IMR-90 (cell line): Measurements from ENCODE around the gene NDUFA6. TPM values are rescaled to one million over a fixed set of nuclear protein-coding genes. Genes with fewer than 3 reads are reported as not detected.

Experiments used
- ATAC-seq: fragments of 200-7000 bp; cut with Tn5 transposase; 2 replicates; pipeline ENCODE4 v1.9.1; 2020; ENCODE audit warnings: low read depth, mild to moderate bottlenecking, moderate library complexity
- BruUV-seq: library from RNA; stranded (reverse); fragments of 400-500 nt; replicated peaks from 2 replicates; lab custom pipeline; 2021; lab: Mats Ljungman, UMichigan
- CTCF ChIA-PET: fragments of 300-600 bp; formaldehyde crosslinking; extraction: SDS; loops from one replicate; lab custom pipeline; 2021; ENCODE audit warnings: antibody characterized with exemption; lab: Yijun Ruan, JAX
- POLR2A ChIA-PET: fragments of 300-600 bp; sonication (Branson Sonifier 250); formaldehyde crosslinking; loops from one replicate; lab custom pipeline; 2022; ENCODE audit warnings: antibody characterized with exemption; ENCODE audit not compliant: unreplicated experiment; lab: Charles Lee
- DNase-seq: peaks from one replicate; pipeline ENCODE4 v3.0.0; 2013
- H2AFZ ChIP-seq: replicated peaks from 2 replicates; pipeline ENCODE3; 2013; ENCODE audit warnings: low read length, mild to moderate bottlenecking; ENCODE audit not compliant: poor library complexity
- H2AK5ac ChIP-seq: 2 replicates; pipeline ENCODE4 v1.6.1; 2013; ENCODE audit warnings: low read depth, low read length, inconsistent platforms
- H2AK9ac ChIP-seq: replicated peaks from 2 replicates; pipeline ENCODE3; 2013; ENCODE audit warnings: mild to moderate bottlenecking, low read depth, low read length, moderate library complexity; ENCODE audit not compliant: poor library complexity
- H2BK120ac ChIP-seq: 2 replicates; pipeline ENCODE4 v1.6.1; 2013; ENCODE audit warnings: low read depth, low read length, inconsistent platforms
- H2BK15ac ChIP-seq: 3 replicates; pipeline ENCODE4 v1.6.1; 2013; ENCODE audit warnings: low read depth, low read length, inconsistent platforms
- H2BK20ac ChIP-seq: 2 replicates; pipeline ENCODE4 v1.6.1; 2013; ENCODE audit warnings: low read depth, mild to moderate bottlenecking, inconsistent platforms, low read length, moderate library complexity
- H2BK5ac ChIP-seq: 2 replicates; pipeline ENCODE4 v1.6.1; 2013; ENCODE audit warnings: mild to moderate bottlenecking, low read depth, low read length, inconsistent platforms; ENCODE audit not compliant: poor library complexity, severe bottlenecking
- H3K14ac ChIP-seq: replicated peaks from 2 replicates; pipeline ENCODE4 v1.6.1; 2013; ENCODE audit warnings: low read depth, low read length, inconsistent platforms
- H3K18ac ChIP-seq: 2 replicates; pipeline ENCODE4 v1.6.1; 2013; ENCODE audit warnings: low read depth, low read length, control low read depth
- H3K23ac ChIP-seq: 2 replicates; pipeline ENCODE4 v1.6.1; 2013; ENCODE audit warnings: low read depth, low read length, inconsistent platforms
- H3K27ac ChIP-seq: 2 replicates; pipeline ENCODE4 v1.5.1; 2013; ENCODE audit warnings: mild to moderate bottlenecking, control low read depth, low read length; ENCODE audit not compliant: insufficient read depth
- H3K27me3 ChIP-seq: 2 replicates; pipeline ENCODE4 v1.6.1; 2013; ENCODE audit warnings: low read length; ENCODE audit not compliant: control insufficient read depth, insufficient read depth
- H3K36me3 ChIP-seq: 2 replicates; pipeline ENCODE4 v1.6.1; 2013; ENCODE audit warnings: low read length, mixed read lengths; ENCODE audit not compliant: control insufficient read depth, insufficient read depth
- H3K4ac ChIP-seq: 2 replicates; pipeline ENCODE4 v1.6.1; 2013; ENCODE audit warnings: low read depth, low read length, inconsistent platforms
- H3K4me1 ChIP-seq: 2 replicates; pipeline ENCODE4 v1.6.1; 2013; ENCODE audit warnings: low read length, mixed read lengths; ENCODE audit not compliant: control insufficient read depth, insufficient read depth
- H3K4me2 ChIP-seq: 2 replicates; pipeline ENCODE4 v1.6.1; 2013; ENCODE audit warnings: low read depth, mild to moderate bottlenecking, control low read depth, low read length, moderate library complexity
- H3K4me3 ChIP-seq: 2 replicates; pipeline ENCODE4 v1.5.1; 2013; ENCODE audit warnings: low read depth, mild to moderate bottlenecking, control low read depth, low read length, moderate library complexity; ENCODE audit not compliant: insufficient read depth
- H3K56ac ChIP-seq: 2 replicates; pipeline ENCODE4 v1.6.1; 2013; ENCODE audit warnings: low read length, inconsistent platforms; ENCODE audit not compliant: insufficient read depth; ENCODE audit errors: extremely low read depth
- H3K79me1 ChIP-seq, 2 experiments: 2 replicates each; pipeline ENCODE4 v1.6.1; 2013; ENCODE audit warnings: low read length in 2 of 2, inconsistent platforms in 1 of 2, low read depth in 1 of 2
- H3K9ac ChIP-seq: 2 replicates; pipeline ENCODE4 v1.6.1; 2013; ENCODE audit warnings: low read depth, low read length, control low read depth
- H3K9me1 ChIP-seq: 2 replicates; pipeline ENCODE4 v1.6.1; 2013; ENCODE audit warnings: low read length, inconsistent platforms; ENCODE audit not compliant: insufficient read depth
- H3K9me3 ChIP-seq: 2 replicates; pipeline ENCODE4 v1.6.1; 2013; ENCODE audit warnings: low read length; ENCODE audit not compliant: control insufficient read depth, insufficient read depth
- H4K20me1 ChIP-seq: 2 replicates; pipeline ENCODE4 v1.6.1; 2013; ENCODE audit warnings: low read length, inconsistent platforms; ENCODE audit not compliant: insufficient read depth
- H4K5ac ChIP-seq: 2 replicates; pipeline ENCODE4 v1.6.1; 2013; ENCODE audit warnings: mild to moderate bottlenecking, low read depth, low read length, control low read depth
- H4K8ac ChIP-seq, 2 experiments: 2 replicates each; pipeline ENCODE4 v1.6.1; 2013; ENCODE audit warnings: low read depth in 2 of 2, low read length in 2 of 2, control low read depth in 1 of 2, inconsistent platforms in 1 of 2
- H4K91ac ChIP-seq: 2 replicates; pipeline ENCODE4 v1.6.1; 2013; ENCODE audit warnings: low read depth, low read length, inconsistent platforms; ENCODE audit not compliant: insufficient read depth
- BHLHE40 ChIP-seq: fragments of 150-350 bp; IDR thresholded peaks from 2 replicates; pipeline ENCODE4 v1.6.1; 2016; ENCODE audit warnings: mild to moderate bottlenecking, low read depth, low read length
- CEBPB ChIP-seq: IDR thresholded peaks from 2 replicates; pipeline ENCODE4 v1.6.1; 2012; ENCODE audit warnings: low read depth, low read length, improper control_type of control experiment
- CHD1 ChIP-seq: IDR thresholded peaks from 2 replicates; pipeline ENCODE4 v1.6.1; 2012; ENCODE audit warnings: low read depth, low read length, improper control_type of control experiment
- FOS ChIP-seq: fragments of 150-350 bp; IDR thresholded peaks from 2 replicates; pipeline ENCODE4 v1.6.1; 2016; ENCODE audit warnings: low read depth, low read length
- MAFK ChIP-seq: IDR thresholded peaks from 2 replicates; pipeline ENCODE4 v1.6.1; 2012; ENCODE audit warnings: low read depth, low read length, improper control_type of control experiment
- MAZ ChIP-seq: IDR thresholded peaks from 2 replicates; pipeline ENCODE4 v1.6.1; 2012; ENCODE audit warnings: low read depth, mild to moderate bottlenecking, low read length, improper control_type of control experiment, moderate library complexity, borderline replicate concordance
- MXI1 ChIP-seq: IDR thresholded peaks from 2 replicates; pipeline ENCODE4 v1.6.1; 2012; ENCODE audit warnings: low read depth, mild to moderate bottlenecking, low read length, moderate library complexity, borderline replicate concordance
- NFE2L2 ChIP-seq: fragments of 150-350 bp; IDR thresholded peaks from 2 replicates; pipeline ENCODE4 v1.6.1; 2016; ENCODE audit warnings: low read depth, mild to moderate bottlenecking, low read length
- POLR2A ChIP-seq: IDR thresholded peaks from 2 replicates; pipeline ENCODE4 v1.6.1; 2012; ENCODE audit warnings: mild to moderate bottlenecking, low read depth, low read length
- RAD21 ChIP-seq: IDR thresholded peaks from 2 replicates; pipeline ENCODE4 v1.6.1; 2012; ENCODE audit warnings: low read length, improper control_type of control experiment
- RCOR1 ChIP-seq: IDR thresholded peaks from 2 replicates; pipeline ENCODE4 v1.6.1; 2012; ENCODE audit warnings: mild to moderate bottlenecking, low read length, improper control_type of control experiment; ENCODE audit not compliant: insufficient replicate concordance
- RFX5 ChIP-seq: IDR thresholded peaks from 2 replicates; pipeline ENCODE4 v1.8.0; 2012; ENCODE audit warnings: low read depth, mild to moderate bottlenecking, low read length, moderate library complexity
- SMC3 ChIP-seq: fragments of 150-350 bp; IDR thresholded peaks from 2 replicates; pipeline ENCODE4 v1.6.1; 2016; ENCODE audit warnings: low read depth, mild to moderate bottlenecking, antibody characterized with exemption, low read length, moderate library complexity
- WGBS, 2 experiments: methylation state at CpG; one replicate each; pipeline versions ENCODE4 v1.1.5 to v1.1.7; 2013; ENCODE audit warnings: missing lambda C conversion rate in 2 of 2; ENCODE audit not compliant: insufficient read length in 1 of 2; ENCODE audit errors: extremely low coverage in 2 of 2; 5-methylcytosine and 5-hydroxymethylcytosine counted together
- dilution Hi-C: fragments of 300-500 bp; cut with HindIII; formaldehyde crosslinking; loops from one replicate; pipeline ENCODE4 v1.14.3; 2018; ENCODE audit warnings: low sequenced_read_pairs; ENCODE audit not compliant: unreplicated experiment
- in situ Hi-C: fragments of 300-500 bp; cut with MboI; formaldehyde crosslinking; loops from 3 replicates; pipeline ENCODE4 v1.14.3; 2019; ENCODE audit warnings: low sequenced_read_pairs, inconsistent platforms, mixed read lengths
- intact Hi-C: fragments of 100-400 bp; cut with micrococcal nuclease; formaldehyde crosslinking; loops from 2 replicates; pipeline ENCODE4 v1.10.0; 2022
- polyA plus RNA-seq, 3 experiments: library from polyadenylated mRNA; depleted of rRNA; stranded (reverse); fragments of >200 nt; gene quantifications; 2 replicates each; pipeline ENCODE4 v1.2.3, GENCODE V29; 2012; ENCODE audit warnings: low replicate concordance in 1 of 3
- total RNA-seq: library from RNA; depleted of rRNA; stranded (reverse); fragments of >200 nt; gene quantifications from 2 replicates; pipeline ENCODE4 v1.2.3, GENCODE V29; 2012
- TF ChIP-seq, protein P1 (sequence below): fragments of 150-350 bp; IDR thresholded peaks from 2 replicates; pipeline ENCODE4 v1.6.1; 2016; ENCODE audit warnings: low read depth, mild to moderate bottlenecking, low read length, moderate library complexity, borderline replicate concordance
- TF ChIP-seq, protein P2 (sequence below): fragments of 150-350 bp; IDR thresholded peaks from 2 replicates; pipeline ENCODE4 v1.6.1; 2017; ENCODE audit warnings: mild to moderate bottlenecking, antibody characterized with exemption, low read length, low read depth
- TF ChIP-seq, protein P3 (sequence below): conservative IDR thresholded peaks from 2 replicates; pipeline ENCODE4 v1.5.1; 2012; ENCODE audit warnings: mild to moderate bottlenecking, low read depth, low read length, improper control_type of control experiment

The NDUFA6 gene
- total and polyA plus RNA-seq, 2 of the 4 experiments (the other 2 are of a cell fraction) = 48.8 to 89.0 TPM

DNA sequence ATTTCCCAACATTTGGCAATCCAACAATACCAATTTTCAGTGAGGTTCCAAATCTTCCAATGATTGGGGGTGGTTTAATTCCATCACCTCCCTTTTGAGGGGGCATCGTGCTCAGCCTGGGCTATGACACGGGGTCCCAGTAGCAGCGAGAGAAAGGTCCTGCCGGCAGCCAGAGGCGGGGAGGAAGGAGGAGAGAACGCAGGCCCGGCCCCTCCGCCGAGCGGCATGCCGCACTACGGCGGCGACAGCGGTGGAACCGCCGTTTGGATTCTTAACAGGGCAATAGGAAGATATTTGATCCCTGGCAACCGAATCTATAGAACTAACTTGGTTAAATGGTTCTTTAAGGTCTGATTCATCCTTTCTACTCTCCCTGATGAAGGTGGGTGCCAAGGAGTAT lies 18.3 kb upstream of the NDUFA6 start:
- intact Hi-C loops = no loop called here
- H2BK15ac ChIP-seq = no peak overlapping the region
- H4K5ac ChIP-seq = no peak overlapping the region
- no peak overlapping the region for H2AK9ac ChIP-seq
- no peak overlapping the region for H2BK120ac ChIP-seq
- no peak overlapping the region for H4K91ac ChIP-seq
- H2BK20ac ChIP-seq = no peak overlapping the region
- no peaks in the 10 kb centered on the region for H4K20me1 ChIP-seq
- no TSS peak for BruUV-seq
- no peak overlapping the region for H3K4me3 ChIP-seq
- H2AK5ac ChIP-seq = no peak overlapping the region
- ATAC-seq = no peak
- in situ Hi-C loops = no loop called here
- no peak overlapping the region for H4K8ac ChIP-seq
- H3K4me1 ChIP-seq = no peaks in the 10 kb centered on the region
- TF ChIP-seq CHD1 (no peak), POLR2A (no peak), MAFK (no peak), RFX5 (no peak), CEBPB (no peak), NFE2L2 (no peak), RAD21 (no peak), RCOR1 (no peak), MAZ (no peak), FOS (no peak), MXI1 (no peak), BHLHE40 (no peak), SMC3 (no peak)
- TF ChIP-seq, protein P1, sequence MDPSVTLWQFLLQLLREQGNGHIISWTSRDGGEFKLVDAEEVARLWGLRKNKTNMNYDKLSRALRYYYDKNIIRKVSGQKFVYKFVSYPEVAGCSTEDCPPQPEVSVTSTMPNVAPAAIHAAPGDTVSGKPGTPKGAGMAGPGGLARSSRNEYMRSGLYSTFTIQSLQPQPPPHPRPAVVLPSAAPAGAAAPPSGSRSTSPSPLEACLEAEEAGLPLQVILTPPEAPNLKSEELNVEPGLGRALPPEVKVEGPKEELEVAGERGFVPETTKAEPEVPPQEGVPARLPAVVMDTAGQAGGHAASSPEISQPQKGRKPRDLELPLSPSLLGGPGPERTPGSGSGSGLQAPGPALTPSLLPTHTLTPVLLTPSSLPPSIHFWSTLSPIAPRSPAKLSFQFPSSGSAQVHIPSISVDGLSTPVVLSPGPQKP = no peak
- TF ChIP-seq, protein P2, sequence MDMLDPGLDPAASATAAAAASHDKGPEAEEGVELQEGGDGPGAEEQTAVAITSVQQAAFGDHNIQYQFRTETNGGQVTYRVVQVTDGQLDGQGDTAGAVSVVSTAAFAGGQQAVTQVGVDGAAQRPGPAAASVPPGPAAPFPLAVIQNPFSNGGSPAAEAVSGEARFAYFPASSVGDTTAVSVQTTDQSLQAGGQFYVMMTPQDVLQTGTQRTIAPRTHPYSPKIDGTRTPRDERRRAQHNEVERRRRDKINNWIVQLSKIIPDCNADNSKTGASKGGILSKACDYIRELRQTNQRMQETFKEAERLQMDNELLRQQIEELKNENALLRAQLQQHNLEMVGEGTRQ = no peak
- TF ChIP-seq, protein P3, sequence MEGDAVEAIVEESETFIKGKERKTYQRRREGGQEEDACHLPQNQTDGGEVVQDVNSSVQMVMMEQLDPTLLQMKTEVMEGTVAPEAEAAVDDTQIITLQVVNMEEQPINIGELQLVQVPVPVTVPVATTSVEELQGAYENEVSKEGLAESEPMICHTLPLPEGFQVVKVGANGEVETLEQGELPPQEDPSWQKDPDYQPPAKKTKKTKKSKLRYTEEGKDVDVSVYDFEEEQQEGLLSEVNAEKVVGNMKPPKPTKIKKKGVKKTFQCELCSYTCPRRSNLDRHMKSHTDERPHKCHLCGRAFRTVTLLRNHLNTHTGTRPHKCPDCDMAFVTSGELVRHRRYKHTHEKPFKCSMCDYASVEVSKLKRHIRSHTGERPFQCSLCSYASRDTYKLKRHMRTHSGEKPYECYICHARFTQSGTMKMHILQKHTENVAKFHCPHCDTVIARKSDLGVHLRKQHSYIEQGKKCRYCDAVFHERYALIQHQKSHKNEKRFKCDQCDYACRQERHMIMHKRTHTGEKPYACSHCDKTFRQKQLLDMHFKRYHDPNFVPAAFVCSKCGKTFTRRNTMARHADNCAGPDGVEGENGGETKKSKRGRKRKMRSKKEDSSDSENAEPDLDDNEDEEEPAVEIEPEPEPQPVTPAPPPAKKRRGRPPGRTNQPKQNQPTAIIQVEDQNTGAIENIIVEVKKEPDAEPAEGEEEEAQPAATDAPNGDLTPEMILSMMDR = no peak
- ChIA-PET POLR2A (no interaction called here), CTCF (no interaction called here)
- no peaks in the 10 kb centered on the region for H3K36me3 ChIP-seq
- peaks cover 11% of the 10 kb centered on the region for H3K9me3 ChIP-seq
- 7% methylated on average over 3 of the region's 18 CpGs; no CpG with 5 or more reads in 1 of the 2 experiments for WGBS, 2 experiments
- H3K4ac ChIP-seq = no peak overlapping the region
- no peaks in the 10 kb centered on the region for H3K9me1 ChIP-seq
- no peak overlapping the region for H3K23ac ChIP-seq
- no peak overlapping the region for H3K27ac ChIP-seq
- no peak overlapping the region for H2BK5ac ChIP-seq
- no peak for DNase-seq
- no peak overlapping the region for H3K18ac ChIP-seq
- dilution Hi-C loops = no loop called here
- H3K9ac ChIP-seq = no peak overlapping the region
- H2AFZ ChIP-seq = no peak overlapping the region
- H3K27me3 ChIP-seq = no peaks in the 10 kb centered on the region; the same call in 1 of the 2 replicates
- no peak overlapping the region for H3K14ac ChIP-seq
- no peaks in the 10 kb centered on the region for H3K79me1 ChIP-seq
- no peak overlapping the region for H3K56ac ChIP-seq
- H3K4me2 ChIP-seq = no peak overlapping the region
